Suprapubic skin (tissue), 4 donors: Measurements from ENCODE around the gene MTX1. TPM values are rescaled to one million over a fixed set of nuclear protein-coding genes. Genes with fewer than 3 reads are reported as not detected.

Source experiments
- DNase-seq, 2 donors: peaks; one replicate each; pipeline ENCODE4 v3.0.0-alpha.2; 2019; ENCODE audit warnings: low spot score in 2 of 2
- H3K27ac ChIP-seq: fragments of 200-600 bp; sonication (generic); one replicate; pipeline ENCODE4 v1.5.1; 2019
- H3K27me3 ChIP-seq: fragments of 200-600 bp; sonication (generic); one replicate; pipeline ENCODE4 v1.5.1; 2019
- H3K36me3 ChIP-seq: fragments of 200-600 bp; sonication (generic); one replicate; pipeline ENCODE4 v1.5.1; 2019
- H3K4me1 ChIP-seq: fragments of 200-600 bp; sonication (generic); one replicate; pipeline ENCODE4 v1.5.1; 2019
- H3K4me3 ChIP-seq: fragments of 200-600 bp; sonication (generic); one replicate; pipeline ENCODE4 v1.5.1; 2019; ENCODE audit warnings: mild to moderate bottlenecking
- H3K9me3 ChIP-seq: fragments of 200-600 bp; sonication (generic); one replicate; pipeline ENCODE4 v1.5.1; 2019
- CTCF ChIP-seq, 2 donors: fragments of 200-600 bp in 1 of 2; fragments of 450-650 bp in 1 of 2; sonication (generic) in 1 of 2; IDR thresholded peaks; one replicate each; pipeline ENCODE4 v1.5.1; 2016 to 2019; ENCODE audit warnings: antibody characterized with exemption in 2 of 2, mild to moderate bottlenecking in 1 of 2, moderate library complexity in 1 of 2
- EP300 ChIP-seq: sonication (generic); formaldehyde crosslinking; IDR thresholded peaks from one replicate; pipeline ENCODE4 v1.6.1; 2017; ENCODE audit warnings: antibody characterized with exemption
- POLR2A ChIP-seq, 2 donors: fragments of 450-650 bp; IDR thresholded peaks; one replicate each; pipeline ENCODE4 v1.6.1; 2017; ENCODE audit warnings: antibody characterized with exemption in 2 of 2, mild to moderate bottlenecking in 2 of 2, moderate library complexity in 2 of 2
- POLR2AphosphoS5 ChIP-seq, 3 donors: sonication (generic); formaldehyde crosslinking; IDR thresholded peaks; one replicate each; pipeline ENCODE4 v1.6.1; 2017; ENCODE audit warnings: antibody characterized with exemption in 3 of 3
- WGBS: methylation state at CpG from one replicate; pipeline ENCODE4 v1.1.5; 2018; 5-methylcytosine and 5-hydroxymethylcytosine counted together
- total RNA-seq, 4 donors: library from RNA; depleted of rRNA; stranded (reverse); fragments of >200 nt; gene quantifications; one replicate each; pipeline ENCODE4 v1.1.0, GENCODE V29; 2016

The MTX1 gene
- total RNA-seq, 4 donors from 2014 or later: 19.8 to 51.7 (median 36.9) TPM

DNA sequence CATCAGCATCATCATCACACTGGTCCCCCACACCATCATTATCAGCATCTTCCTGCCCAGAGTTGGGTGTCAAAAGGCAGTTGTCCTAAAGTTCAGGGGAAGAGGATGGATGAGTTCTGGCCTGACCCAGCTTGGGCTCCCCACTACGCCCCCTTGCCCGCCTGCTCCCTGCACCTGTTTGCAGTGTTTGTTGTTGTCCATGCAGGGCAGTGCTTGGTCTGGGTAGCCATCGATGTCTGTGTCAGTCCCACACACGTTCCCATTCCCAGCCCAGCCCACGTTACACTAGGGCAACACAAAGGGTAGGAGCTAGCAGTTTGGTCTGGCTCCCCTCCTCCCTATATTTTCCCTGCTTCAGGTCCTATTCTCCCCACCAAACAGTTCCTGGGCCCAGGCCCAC is 7.6 kb upstream of the MTX1 start:
- no peak for DNase-seq
- Histone ChIP-seq H3K27me3 (no peaks in the 10 kb centered on the region), H3K4me1 (peaks cover under 1% of the 10 kb centered on the region), H3K4me3 (no peak overlapping the region), H3K27ac (no peak overlapping the region), H3K36me3 (peaks cover 20% of the 10 kb centered on the region), H3K9me3 (no peaks in the 10 kb centered on the region)
- TF ChIP-seq EP300 (no peak), POLR2AphosphoS5 (IDR thresholded peaks at IDR 0.05) (no peak), POLR2A (IDR thresholded peaks at IDR 0.05) (no peak), CTCF (IDR thresholded peaks at IDR 0.05) (no peak)
- 94% methylated on average over 5 of the region's 5 CpGs for WGBS

- no peak for DNase-seq
- 85% methylated on average over 7 of the region's 7 CpGs for WGBS
- H3K27ac ChIP-seq: no peak overlapping the region
- H3K36me3 ChIP-seq: peaks cover 20% of the 10 kb centered on the region
- no peaks in the 10 kb centered on the region for H3K9me3 ChIP-seq
- no peak for TF ChIP-seq EP300
- TF ChIP-seq POLR2A (IDR thresholded peaks at IDR 0.05): no peak
- no peak for TF ChIP-seq POLR2AphosphoS5 (IDR thresholded peaks at IDR 0.05)
- no peak for TF ChIP-seq CTCF (IDR thresholded peaks at IDR 0.05)
- H3K4me3 ChIP-seq: no peak overlapping the region
- H3K4me1 ChIP-seq: peaks cover 9% of the 10 kb centered on the region
- no peaks in the 10 kb centered on the region for H3K27me3 ChIP-seq
These were observed 6.3 kb upstream of the MTX1 start for GRCh38 chr1:155202198-155202597.

DNA sequence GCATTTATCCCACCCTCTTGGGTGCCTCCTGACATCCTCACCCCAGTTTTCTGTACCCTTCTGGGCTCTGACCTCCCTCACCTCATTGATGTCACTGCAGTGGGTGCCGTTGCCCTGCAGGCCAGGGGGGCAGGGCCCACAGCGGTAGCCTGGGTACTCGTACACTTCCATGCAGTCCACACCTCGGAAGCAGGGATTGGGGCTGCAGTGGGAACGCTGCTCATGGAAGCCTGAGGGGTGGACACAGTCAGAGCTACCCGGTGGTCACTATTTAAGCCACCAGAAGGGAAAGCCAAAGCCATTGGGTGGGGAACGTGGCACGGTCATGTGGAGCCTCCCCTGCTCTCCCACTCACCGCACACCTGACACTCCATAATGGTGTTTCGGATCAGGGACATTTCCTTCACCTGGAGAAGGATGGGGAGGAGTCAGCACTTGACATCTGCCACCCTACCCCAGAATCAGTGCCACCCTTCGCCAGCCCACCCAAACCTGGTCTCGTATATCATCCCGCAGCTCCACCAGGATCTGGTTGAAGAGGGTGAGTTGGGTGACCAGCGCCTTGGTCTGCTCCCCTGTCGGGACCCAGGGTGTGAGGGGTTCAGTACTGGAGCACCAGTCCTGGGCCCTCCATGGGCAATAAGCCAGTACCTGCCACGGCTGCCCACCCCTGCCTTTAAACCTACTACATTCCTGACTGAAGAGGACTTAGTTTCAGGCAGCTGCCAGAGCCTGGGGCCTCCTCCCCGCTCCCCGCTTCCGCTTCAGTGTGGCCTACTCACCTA is 5.6 kb upstream of the MTX1 start:
- H3K4me3 ChIP-seq: no peak overlapping the region
- H3K9me3 ChIP-seq: no peaks in the 10 kb centered on the region
- H3K27ac ChIP-seq: no peak overlapping the region
- TF ChIP-seq POLR2AphosphoS5 (IDR thresholded peaks at IDR 0.05): no peak
- H3K4me1 ChIP-seq: peaks cover 16% of the 10 kb centered on the region
- no peak for DNase-seq
- H3K36me3 ChIP-seq: peaks cover 19% of the 10 kb centered on the region
- no peaks in the 10 kb centered on the region for H3K27me3 ChIP-seq
- 92% methylated on average over 18 of the region's 19 CpGs for WGBS

DNA sequence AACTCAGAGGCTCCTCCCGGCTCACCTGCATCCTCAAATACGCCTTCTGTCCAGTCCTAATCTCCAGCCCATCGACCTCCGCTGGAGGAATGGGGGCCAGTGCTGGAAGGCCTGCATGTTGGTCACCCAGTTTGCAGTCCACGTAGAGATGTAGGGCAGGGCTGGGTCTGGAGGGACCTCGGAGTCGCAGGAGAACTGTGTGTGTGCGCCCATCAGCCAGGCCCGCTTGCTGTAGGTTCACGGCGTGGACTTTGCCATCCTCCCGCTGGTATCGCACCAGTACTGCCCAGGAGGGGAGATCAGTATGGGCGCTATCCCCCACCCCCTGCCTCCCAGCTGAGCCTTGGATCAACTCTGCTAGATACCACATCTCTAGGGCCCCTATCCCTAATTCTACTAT is 3.5 kb upstream of the MTX1 start:
- peaks cover 31% of the 10 kb centered on the region for H3K4me1 ChIP-seq
- peaks cover 10% of the 10 kb centered on the region for H3K36me3 ChIP-seq
- TF ChIP-seq POLR2A (IDR thresholded peaks at IDR 0.05) (no peak), CTCF (IDR thresholded peaks at IDR 0.05) (no peak), EP300 (no peak), POLR2AphosphoS5 (IDR thresholded peaks at IDR 0.05) (no peak)
- DNase-seq: no peak
- no peaks in the 10 kb centered on the region for H3K27me3 ChIP-seq
- H3K27ac ChIP-seq: no peak overlapping the region
- no peaks in the 10 kb centered on the region for H3K9me3 ChIP-seq
- no peak overlapping the region for H3K4me3 ChIP-seq
- WGBS: 85% methylated on average over 14 of the region's 14 CpGs

DNA sequence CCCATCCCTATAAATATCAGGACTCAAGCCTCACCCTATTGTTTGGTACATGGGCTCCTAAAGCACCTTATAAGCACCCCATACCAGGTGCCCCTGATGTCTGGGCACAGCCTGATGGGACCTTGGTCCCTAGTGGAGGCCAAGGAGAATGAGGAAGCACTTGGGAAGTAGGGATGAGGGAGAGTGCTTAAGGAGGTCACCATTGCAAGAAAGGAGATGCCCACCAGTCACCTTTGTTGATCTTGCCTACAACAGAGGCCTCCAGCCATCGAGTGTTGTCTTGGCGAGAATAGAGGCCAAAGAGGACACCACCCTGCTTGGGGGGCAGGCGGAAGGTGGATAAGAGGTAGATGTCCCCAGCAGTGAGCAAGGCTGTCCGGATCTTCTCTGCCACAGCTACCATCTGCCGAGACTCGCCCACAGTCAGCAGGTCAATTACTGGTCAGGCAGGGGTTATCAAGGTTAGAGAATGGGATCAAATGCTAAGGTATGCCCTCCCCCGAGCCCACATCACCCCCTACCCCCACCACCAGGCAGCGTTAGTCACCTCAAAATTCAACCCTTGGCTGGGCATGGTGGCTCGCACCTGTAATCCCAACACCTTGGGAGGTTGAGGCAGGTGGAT is 2.4 kb upstream of the MTX1 start:
- TF ChIP-seq EP300 (no peak), POLR2AphosphoS5 (IDR thresholded peaks at IDR 0.05) (no peak), POLR2A (IDR thresholded peaks at IDR 0.05) (no peak), CTCF (IDR thresholded peaks at IDR 0.05) (no peak)
- Histone ChIP-seq H3K4me1 (peaks cover 33% of the 10 kb centered on the region), H3K9me3 (no peaks in the 10 kb centered on the region), H3K36me3 (no peaks in the 10 kb centered on the region), H3K27me3 (no peaks in the 10 kb centered on the region), H3K27ac (no peak overlapping the region), H3K4me3 (no peak overlapping the region)
- DNase-seq: no peak
- 74% methylated on average over 5 of the region's 9 CpGs for WGBS
